ENCODE results near the gene CYP24A1. TPM values are rescaled to one million over a fixed set of nuclear protein-coding genes. Genes with fewer than 3 reads are reported as not detected.

Gene CYP24A1
- total and polyA plus RNA-seq, 2 donors (not counting 3 experiments of a cell fraction or from before 2014, with no cell fraction given): not detected

GRCh38 chr20:54195483-54196472 lies 22.0 kb upstream of the CYP24A1 start:
- H2AFZ ChIP-seq (ENCODE audit: low read depth, low read length): no peak overlapping the region
- no peaks in the 10 kb centered on the region for H3K27me3 ChIP-seq (ENCODE audit: control insufficient read depth in 2 of 2, insufficient read depth in 2 of 2, low read length in 2 of 2)
- DNase-seq (ENCODE audit: low read depth, low spot score): no peak
- H3K9ac ChIP-seq (replicated peaks; ENCODE audit: extremely low read depth, insufficient read depth, low read length): no peak overlapping the region
- no peak overlapping the region for H3K4me2 ChIP-seq (ENCODE audit: insufficient read depth, low read length)
- no peaks in the 10 kb centered on the region for H3K9me1 ChIP-seq (replicated peaks; ENCODE audit: control insufficient read depth, extremely low read depth, insufficient read depth, low read length)
- intact Hi-C loops (cut with micrococcal nuclease): no loop called here
- no peaks in the 10 kb centered on the region for H3K79me2 ChIP-seq (ENCODE audit: control insufficient read depth, insufficient read depth, low read length)
- H3K4me3 ChIP-seq (replicated peaks in 1 of 3; ENCODE audit: insufficient read depth in 1 of 3, low read depth in 1 of 3, low read length in 3 of 3): no peak overlapping the region
- ChIA-PET POLR2A (no interaction called here), CTCF (interaction anchor here (0.9 to 1.1 kb wide), 2 partner anchors 93 to 99 kb away, joined by 4 read pairs; no protein-coding TSS in a partner anchor)
- FAIRE-seq: no peak
- H3K9me3 ChIP-seq (replicated peaks; ENCODE audit: control insufficient read depth, insufficient read depth, low read length): no peaks in the 10 kb centered on the region
- H3K4me1 ChIP-seq (ENCODE audit: control insufficient read depth, extremely low read depth, insufficient read depth, low read length): no peaks in the 10 kb centered on the region
- TF ChIP-seq FOS (IDR thresholded peaks at IDR 0.05; ENCODE audit: borderline replicate concordance, insufficient read depth, low read length): no peak
- no peak for TF ChIP-seq CTCF (IDR thresholded peaks at IDR 0.05; ENCODE audit: extremely low read depth in 1 of 2, insufficient read depth in 1 of 2, low read depth in 1 of 2, low read length in 2 of 2)
- no peak for TF ChIP-seq EZH2 (IDR thresholded peaks at IDR 0.05; ENCODE audit: borderline replicate concordance, low read depth, low read length, severe bottlenecking)
- no peak for TF ChIP-seq POLR2A (IDR thresholded peaks at IDR 0.05; ENCODE audit: low read depth, low read length)
- TF ChIP-seq POLR2AphosphoS5 (IDR thresholded peaks at IDR 0.05; ENCODE audit: insufficient read depth, low read depth, low read length): no peak
- TF ChIP-seq GATA2 (IDR thresholded peaks at IDR 0.05; ENCODE audit: insufficient read depth, insufficient read length, low read depth, low read length): no peak
- dilution Hi-C loops (cut with MboI; ENCODE audit: extremely low pct_ligation_motif_present, low sequenced_read_pairs): no loop called here
- H3K36me3 ChIP-seq (ENCODE audit: control insufficient read depth in 2 of 2, extremely low read depth in 1 of 2, insufficient read depth in 2 of 2, low read length in 2 of 2): no peaks in the 10 kb centered on the region
- no peak overlapping the region for H3K27ac ChIP-seq (ENCODE audit: insufficient read depth, low read depth, low read length)
- H4K20me1 ChIP-seq (replicated peaks; ENCODE audit: control insufficient read depth, extremely low read depth, insufficient read depth, low read length): no peaks in the 10 kb centered on the region
- BruUV-seq (replicated peaks): no TSS peak
